GM19438 (cell line): Measurements from ENCODE around the gene ALK.

ENCODE experiments used
- ATAC-seq: cut with Tn5 transposase; IDR thresholded peaks from one replicate; pipeline ENCODE4 v1.9.1; 2021; ENCODE audit warnings: low read depth; ENCODE audit not compliant: unreplicated experiment

The ALK gene

DNA sequence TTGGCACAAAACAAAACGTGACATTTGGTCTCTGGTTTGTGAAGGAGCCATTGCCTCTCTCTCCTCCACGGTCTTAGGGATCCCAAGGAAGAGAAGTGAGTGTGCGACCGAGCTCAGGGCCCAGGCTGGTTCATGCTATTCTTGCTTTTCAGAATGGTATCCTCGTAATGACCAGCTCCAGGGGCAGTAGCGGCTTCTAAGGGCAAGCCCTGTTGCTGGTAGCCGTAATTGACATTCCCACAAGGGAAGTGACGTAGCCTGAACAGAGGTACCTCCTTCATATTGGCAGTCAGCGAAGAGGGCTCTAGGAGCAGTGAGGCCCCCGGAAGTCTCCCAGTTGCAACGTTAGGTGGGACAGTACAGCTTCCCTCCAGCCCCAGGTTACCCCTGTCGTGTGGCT lies 728.3 kb downstream of the ALK start:
- ATAC-seq: no peak

DNA sequence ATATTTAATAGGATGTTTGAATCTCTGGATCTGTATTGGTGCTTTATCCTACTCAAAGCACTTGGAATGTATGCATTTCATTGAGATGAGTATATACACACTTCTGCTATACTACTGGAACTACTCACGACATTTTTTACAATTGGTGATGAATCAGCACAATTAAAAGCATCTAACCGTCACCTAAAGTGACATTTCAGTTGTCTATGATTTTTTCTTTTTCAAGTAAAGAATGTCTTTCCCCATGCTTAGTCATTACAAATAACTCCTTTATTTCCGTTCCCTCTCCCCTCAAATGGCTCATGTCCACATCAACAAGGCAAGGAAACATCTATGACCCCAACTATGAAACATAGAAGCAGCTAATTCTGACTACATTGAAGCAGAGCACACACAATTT lies 728.9 kb downstream of the ALK start:
- no peak for ATAC-seq

DNA sequence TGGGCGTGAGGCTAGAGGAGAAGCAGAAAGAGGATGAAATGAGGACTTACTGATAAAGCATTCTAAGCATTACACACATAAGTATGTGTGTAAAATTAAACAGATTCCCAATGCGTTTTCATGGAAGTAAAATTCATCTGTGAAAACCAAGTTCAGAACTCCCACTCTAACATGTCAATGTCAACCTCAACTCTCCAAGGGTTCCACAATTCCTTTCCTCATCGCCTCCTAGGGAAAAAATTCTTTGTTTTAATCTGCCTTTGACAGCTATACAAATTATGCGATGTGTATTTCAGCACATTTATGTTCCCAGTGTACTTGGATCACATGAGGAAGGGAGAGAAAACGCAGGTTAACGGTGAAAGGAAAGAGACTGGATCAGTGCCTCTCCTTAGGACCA lies 729.6 kb downstream of the ALK start:
- no peak for ATAC-seq

DNA sequence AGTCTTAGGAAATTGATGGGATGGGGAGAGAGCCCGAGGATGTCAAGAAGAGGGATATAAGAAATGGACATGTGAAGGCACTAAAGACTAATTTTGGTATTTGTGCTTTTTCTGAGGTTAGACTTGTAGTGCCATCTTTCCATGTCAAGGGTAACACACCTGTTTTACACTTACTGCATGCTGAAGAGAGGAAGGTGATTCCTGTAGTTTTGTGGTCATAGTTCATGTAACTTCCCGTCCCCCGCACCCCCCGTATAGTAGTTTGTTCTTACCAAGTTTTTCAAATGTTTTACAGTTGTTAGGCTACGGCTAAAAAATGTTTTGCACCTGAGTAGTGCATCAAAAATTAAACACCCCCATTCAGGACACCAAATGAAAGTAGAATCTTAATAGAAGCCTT lies 732.3 kb downstream of the ALK start:
- ATAC-seq: no peak

DNA sequence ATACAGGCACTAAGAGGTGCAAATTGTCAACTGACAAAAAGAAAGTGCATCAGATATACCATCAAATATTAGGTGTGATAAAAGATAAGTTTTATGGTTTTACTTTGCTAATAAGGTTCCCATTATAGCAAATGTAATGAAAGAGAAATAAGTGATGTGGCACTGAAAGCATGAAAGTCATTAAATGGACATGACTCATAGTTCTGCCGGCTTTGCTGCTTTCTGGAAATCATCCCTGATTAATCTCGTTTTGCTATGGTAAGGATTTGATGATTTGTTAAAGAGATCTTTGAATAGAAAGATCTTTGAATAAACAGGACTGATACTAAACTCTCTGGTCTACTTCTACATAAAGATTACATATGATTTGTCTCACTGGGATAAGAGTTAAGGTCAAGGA lies 733.5 kb downstream of the ALK start:
- ATAC-seq: no peak

DNA sequence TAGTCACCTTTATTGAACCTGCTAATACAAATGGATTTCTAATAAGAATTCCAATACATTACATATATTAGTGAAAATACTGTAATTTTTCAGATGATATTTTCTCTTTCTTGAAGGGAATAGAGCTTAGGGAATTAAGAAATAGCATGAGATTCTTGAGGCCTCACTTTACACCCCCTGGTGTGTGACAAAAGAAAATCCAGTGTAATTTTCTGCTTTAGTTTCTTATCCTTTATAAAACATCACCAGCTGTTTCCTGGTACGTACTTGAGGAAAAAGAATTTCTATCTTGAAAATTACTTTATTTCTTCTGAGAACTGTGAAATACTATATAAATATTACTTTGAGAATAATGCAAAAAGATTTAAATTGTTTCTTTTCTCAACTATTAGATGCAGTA lies 734.6 kb downstream of the ALK start:
- ATAC-seq: no peak

DNA sequence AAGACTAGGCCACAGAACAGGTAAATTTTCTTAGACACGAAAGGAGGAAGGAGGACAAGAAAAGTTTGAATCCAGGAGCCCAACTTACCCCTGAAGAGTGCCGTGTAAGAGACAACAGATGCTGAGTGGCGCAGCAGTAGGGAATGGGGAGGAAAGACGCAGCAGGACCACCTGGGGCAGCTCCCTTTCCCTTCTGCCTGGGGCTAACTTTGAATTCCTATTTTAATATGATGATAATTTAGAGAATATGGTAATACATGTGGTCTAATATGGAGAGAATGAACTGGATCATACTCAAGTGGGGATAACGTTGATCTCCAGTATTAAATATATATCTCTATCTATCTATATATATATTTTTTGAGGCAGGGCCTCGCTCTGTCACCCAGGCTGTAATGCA lies 736.9 kb downstream of the ALK start:
- ATAC-seq: no peak

DNA sequence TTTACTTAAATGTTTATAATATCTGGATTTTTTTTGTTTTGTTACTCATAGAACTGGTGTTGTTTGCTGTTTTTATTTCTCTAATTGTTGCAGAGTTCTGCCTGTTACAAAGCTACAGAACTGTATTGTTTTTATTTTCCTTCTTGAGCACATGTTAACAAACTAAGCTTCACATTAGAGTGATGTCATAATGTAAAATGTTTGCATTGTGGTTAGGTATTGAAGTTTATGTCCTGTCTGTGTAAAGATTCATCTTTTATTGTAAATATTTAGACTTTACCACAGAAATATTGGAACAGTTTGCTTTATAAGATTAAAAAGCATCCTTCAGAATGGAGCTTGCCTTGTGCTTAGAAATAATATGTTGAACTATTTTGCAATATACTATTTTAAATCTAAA lies 738.5 kb downstream of the ALK start:
- ATAC-seq: no peak

DNA sequence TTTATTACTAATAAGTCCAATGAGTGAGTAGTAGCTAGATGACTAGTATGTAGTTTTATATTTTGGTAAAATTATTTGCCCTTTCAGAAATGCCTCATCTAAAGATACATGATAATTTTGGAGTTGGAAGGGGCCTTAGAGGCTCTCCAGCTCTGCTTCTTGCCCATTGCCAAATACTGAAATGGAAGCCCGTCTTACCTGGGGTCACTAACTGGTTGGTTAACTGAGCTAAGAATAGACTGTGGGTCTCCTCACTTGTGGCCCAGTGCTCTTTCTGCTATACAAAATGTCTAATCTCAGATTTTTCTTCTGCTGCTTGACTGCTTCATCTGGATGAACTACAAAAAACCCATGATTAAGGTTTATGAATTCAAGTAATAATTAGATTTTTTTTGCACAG lies 739.1 kb downstream of the ALK start:
- no peak for ATAC-seq

DNA sequence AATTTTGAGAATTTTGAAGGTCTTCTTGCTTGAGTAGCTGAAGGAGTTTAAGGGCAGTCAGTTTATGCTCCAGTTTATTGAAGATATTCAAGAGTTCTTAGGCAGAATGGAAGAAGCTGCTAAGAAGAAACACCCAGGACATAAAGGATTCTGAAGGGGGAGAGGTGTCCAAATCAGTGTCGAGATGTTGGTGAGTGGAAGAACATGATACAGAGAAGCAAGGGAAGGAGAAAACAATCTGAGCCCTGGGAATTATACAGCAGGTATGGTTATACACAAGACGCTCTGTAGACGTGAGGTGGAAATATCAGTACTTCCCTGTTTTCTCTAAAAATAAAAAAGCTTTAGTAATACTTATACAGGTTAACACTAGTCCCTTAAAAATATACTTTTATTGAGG lies 746.0 kb downstream of the ALK start:
- no peak for ATAC-seq

DNA sequence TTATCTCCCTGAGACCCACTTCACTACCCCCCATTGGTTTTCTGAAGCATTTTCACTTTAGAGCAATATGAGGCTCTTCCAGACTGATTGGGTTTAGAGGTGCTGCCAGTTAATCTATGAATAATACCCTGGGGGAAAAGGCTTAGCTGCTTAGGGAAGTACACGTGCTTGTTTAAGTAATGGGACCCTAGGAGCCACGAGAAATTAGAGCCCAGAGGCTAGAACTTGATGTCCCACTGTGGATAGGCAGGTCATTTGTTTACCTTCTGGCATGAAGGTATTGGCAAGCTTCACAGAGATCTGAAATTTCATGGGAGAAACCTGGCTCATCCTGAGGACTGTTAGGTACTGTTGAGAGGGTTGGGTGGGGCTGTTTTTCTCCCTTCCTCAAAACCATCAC lies 746.4 kb downstream of the ALK start:
- no peak for ATAC-seq

DNA sequence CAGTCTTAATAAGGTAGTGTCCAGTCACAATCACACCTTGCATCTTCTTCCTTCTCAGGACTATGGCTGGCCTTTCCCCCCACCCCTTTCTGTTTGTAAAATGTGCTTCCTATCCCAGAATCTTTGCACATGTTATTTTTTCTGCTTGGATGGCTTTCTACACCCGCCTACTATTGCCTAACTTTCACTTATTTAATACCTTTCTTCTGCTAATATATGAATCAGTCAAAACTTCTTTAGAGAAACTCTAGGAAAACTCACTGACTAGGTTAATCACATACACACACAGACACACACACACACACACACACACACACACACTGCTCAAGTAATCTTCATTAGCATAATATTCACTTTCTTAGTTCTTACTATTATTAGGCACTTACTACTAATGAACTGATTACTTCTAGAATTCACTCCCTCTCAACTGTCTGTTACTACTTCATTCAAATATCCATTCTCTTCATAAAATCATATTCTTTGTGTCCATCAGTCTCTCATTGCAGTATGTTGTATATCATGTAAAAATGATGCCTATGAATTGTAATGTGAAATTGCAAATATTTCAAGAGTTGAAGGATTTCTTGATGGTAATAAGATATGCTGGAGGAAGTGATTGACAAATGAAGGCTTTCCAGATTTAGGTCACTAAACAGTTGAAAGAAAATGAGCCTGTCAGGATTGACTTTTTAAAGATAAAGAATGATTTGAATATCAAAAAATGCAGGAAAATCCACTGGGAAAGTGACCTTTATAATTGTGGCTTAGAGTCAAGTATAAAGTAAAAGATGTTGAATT lies 754.9 kb downstream of the ALK start:
- ATAC-seq: no peak

DNA sequence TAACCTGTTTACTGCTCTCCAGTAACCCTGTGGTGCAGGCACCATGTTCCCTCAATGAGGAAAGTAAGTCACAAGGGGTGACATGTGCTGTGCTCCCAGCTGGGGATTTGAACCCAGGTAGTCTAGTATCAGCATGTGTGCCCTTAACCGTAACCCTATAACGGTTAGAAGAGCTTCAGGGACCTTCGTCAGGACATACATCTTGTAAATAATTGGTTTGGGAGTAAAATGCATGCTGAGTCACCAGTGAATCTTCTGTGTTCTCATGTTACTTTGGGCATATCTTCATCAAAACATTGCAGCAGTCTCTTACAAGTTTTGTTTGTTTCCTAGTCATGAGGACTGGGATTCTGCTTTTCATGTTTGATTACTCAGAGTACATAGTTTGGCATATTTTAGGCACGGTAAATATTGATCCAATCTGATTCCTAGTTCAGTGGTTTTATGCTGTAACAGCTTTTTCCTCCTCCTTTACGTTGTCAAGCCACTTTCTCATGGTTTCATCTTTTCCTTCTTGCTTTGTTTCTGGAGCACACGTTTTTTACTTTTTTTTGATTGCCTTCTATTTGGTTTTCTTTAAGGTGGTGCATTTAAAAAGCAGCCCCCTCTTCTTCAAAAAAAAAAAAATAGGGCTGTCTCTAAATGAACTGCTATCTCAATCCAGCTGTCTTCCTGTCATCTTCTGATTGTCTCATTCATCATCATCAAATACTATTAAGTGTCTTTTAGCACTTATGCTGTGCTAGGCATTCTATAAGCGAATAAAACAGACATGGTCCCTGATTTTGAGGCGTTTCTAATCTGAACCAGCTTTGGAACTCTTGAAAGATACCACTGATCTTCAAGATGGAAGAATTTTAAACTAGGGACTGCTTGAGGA lies 755.8 kb downstream of the ALK start:
- ATAC-seq: no peak

DNA sequence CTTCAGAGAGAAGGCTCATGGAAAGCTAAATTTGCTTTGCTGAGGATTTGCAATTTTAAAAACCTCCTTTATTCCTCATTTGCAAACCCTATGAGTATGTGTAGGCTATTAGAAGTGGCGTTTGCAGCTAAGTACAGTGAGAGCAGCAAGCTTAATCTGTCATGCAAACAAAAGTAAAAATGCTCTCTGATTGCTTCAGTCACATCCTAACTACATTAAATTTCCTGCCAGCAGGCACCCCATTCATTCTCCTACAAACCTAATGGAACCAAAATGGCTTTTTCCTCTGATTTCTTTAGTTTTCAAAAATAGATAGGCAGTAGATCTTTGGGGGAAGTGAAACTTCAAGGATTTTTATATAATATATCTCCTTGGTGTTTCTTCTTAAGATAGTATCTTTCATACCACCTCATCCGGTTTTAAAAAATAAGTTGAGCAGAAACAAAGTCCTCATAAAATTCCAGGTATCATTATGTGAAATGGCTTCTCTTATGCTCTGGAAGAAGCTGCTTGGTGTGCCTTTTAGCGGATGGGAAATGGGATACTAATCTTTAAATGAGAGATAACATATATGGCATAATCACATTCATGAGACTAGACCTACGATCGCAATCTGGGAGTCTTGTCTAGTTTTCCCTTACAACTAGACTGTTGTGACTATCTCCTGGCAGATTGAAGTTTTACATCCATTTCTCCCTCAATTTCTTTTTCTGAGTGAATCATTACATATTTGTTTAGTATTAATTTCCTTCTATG lies 757.1 kb downstream of the ALK start:
- ATAC-seq: no peak

DNA sequence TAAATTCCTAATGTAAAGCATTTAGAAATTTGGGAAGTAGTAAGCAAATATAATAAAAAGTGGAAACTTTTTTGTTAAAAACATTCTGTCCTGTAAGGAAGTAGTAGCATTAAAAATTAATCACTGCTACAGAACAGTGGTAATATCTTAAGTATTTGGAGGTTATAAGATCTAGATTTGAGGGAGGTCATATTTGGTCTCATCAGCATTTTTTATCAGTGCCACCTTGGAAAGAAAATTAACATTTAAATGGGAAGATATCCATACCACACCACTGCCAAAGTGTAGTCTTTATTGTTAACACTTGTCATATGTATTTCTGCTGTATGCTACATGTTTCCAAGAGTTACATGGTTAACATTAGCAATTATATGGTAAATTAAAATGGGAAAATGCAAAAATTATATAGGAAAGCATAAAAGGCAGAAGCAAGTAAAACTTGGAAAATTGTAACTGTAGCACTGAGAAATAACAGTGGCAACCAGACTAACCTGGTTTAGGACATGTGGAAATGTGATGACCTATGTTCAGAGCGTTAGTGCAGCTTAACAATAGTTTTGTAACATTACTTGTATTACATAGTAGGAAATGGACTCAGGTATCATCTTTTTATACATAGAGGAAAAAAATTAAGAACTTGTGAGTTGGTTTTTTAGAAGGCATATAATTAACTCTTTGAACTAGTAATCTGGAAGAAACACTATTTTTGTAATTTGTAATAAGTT lies 759.0 kb downstream of the ALK start:
- no peak for ATAC-seq

DNA sequence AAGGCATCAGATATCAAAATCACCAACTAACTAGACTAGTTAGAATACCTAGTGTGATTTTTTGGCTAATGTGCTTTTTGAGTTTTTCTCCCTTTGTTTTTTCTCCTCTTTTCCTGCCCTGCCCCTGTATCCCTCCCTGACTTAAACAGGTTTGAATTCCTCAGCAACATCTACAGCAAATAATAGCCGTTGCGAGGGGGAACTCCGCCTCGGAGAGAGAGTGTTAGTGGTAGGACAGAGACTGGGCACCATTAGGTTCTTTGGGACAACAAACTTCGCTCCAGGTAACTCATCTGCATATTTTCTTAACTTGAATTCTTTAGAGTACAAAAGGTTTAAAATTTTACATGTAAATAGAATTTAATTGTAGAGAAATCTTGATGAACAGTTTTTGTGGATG lies 761.2 kb downstream of the ALK start:
- ATAC-seq: no peak

DNA sequence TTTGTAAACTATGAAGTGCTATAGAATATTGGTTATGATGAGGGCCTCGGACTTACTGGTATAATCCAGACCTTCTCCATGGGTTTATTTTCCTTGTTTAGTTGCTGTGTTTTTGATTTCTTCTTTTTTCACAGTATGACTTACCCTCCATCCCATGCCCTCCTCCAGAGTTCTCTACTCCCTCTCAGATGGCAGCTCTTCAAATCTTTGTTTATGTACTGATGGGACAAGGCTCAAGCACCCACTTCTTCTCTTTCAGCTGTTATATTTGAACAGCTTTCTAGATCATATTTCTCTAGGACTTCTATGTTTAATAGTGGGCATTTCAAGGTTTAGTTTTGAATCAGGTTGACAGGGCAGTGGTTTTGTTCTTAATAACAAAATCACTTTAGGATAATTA lies 762.3 kb downstream of the ALK start:
- no peak for ATAC-seq

DNA sequence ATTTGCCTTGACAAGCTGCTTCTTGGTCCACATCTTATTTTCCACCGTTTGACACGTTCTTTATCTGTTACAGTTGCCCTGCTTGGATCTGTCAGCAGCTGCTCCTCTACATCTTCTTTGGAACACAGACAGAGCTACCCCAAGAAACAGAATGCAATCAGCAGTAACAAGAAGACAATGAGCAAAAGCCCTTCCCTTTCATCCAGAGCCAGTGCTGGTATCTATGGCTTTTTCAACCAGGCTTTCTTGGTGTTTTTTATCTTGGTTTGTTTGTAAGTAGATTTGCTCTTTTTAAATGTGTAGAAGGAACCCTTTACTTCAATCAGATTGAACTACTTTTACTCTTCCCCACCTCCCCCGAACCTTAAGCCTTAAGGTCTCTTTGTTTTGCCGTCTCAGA lies 764.3 kb downstream of the ALK start:
- no peak for ATAC-seq

DNA sequence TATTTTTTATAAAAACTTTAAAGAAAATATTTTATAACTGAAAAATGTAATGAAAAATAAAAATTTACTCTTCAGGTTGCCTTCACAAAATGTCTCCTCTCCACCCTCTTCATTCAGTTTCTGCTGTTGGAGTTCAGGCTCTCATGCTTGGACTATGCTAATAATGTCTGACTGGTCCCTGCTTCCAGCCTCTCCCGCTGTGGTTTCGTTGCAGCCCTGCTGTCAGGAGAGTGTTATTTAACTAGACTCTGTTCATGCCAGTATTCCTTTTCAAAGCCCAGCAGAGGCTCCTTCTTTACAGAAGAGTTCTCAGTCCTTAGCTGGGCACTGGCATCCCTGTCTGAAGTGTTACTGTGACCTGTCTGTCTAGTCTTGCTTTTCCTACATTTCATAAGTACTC lies 765.8 kb downstream of the ALK start:
- no peak for ATAC-seq

DNA sequence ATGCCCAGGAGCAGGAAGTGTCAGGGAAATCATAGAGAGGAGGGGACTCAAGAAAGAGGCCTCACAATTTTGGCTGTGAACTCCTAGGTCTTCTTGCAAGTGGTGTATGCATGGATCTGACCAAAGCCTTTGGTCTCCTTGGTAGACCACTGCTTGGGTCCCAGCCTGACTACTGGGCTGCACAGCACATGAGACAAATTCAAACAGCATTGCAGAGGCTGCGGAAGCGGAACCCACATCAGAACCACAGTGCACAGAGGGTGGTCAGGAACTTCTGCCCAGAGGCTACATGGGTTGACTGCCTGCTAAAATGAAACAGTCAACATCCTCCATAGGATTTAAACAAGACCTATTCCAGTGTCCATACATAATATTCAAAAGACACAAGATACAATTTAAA lies 766.8 kb downstream of the ALK start:
- ATAC-seq: no peak

DNA sequence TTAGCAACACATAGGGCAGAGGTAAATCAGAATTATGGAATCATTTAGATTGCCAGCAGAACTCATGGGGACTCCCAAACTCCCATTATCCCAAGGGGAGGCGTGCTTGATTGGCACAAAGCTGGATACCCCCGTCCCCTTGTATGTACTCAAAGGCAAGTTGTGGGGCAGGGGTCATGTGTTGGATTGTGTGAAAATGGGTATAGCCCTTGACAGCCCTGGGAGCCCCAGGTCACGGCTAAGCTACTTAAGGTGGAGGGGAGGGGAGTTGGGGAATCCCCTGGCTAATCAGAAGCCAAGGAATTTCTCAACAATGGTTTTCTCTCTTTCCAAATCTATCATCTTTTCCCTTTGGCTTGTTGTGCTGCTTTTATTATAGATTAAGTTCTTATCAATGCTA lies 773.4 kb downstream of the ALK start:
- ATAC-seq: no peak
